HG03066 (cell line): Measurements from ENCODE around the gene CISTR.
"Not testable (repeated sequence)": the region's sequence is repeated elsewhere in the genome, so short reads cannot be mapped to it uniquely, and the experiment has no call there.

Source experiments
- ATAC-seq: cut with Tn5 transposase; IDR thresholded peaks from one replicate; pipeline ENCODE4 v1.9.1; 2021; ENCODE audit warnings: low read depth; ENCODE audit not compliant: unreplicated experiment

CISTR gene

GRCh38 chr12:53765891-53766290 lies 14.1 kb upstream of the CISTR start:
- no peak for ATAC-seq

GRCh38 chr12:53764615-53765014 lies 12.8 kb upstream of the CISTR start:
- ATAC-seq, result no peak

GRCh38 chr12:53762793-53763192 lies 11.0 kb upstream of the CISTR start:
- ATAC-seq, result not testable (repeated sequence)

- ATAC-seq, result no peak
Observed at GRCh38 chr12:53761306-53761705, 9.5 kb upstream of the CISTR start.

GRCh38 chr12:53759261-53759660 lies 7.5 kb upstream of the CISTR start:
- no peak for ATAC-seq

GRCh38 chr12:53758730-53759103 lies 6.9 kb upstream of the CISTR start:
- ATAC-seq, result no peak

- no peak for ATAC-seq
Observed at GRCh38 chr12:53758081-53758729, 6.4 kb upstream of the CISTR start.

GRCh38 chr12:53757101-53757770 lies 5.5 kb upstream of the CISTR start:
- ATAC-seq, result peak; percentile 46

GRCh38 chr12:53756300-53757100 lies 4.7 kb upstream of the CISTR start:
- ATAC-seq, result no peak

- ATAC-seq, result no peak
Observed at GRCh38 chr12:53755893-53756292, 4.1 kb upstream of the CISTR start.

- ATAC-seq, result no peak
Observed at GRCh38 chr12:53755451-53755891, 3.7 kb upstream of the CISTR start.

GRCh38 chr12:53754633-53755264 lies 3.0 kb upstream of the CISTR start:
- no peak for ATAC-seq

GRCh38 chr12:53754188-53754585 lies 2.4 kb upstream of the CISTR start:
- ATAC-seq, result no peak

GRCh38 chr12:53752621-53753020 lies 842 bp upstream of the CISTR start:
- no peak for ATAC-seq

GRCh38 chr12:53752192-53752601 lies 418 bp upstream of the CISTR start:
- ATAC-seq, result no peak

GRCh38 chr12:53750812-53751335 lies 905 bp downstream of the CISTR start:
- no peak for ATAC-seq

GRCh38 chr12:53749986-53750811 lies 1.6 kb downstream of the CISTR start:
- no peak for ATAC-seq

- ATAC-seq, result no peak
Observed at GRCh38 chr12:53748072-53748840, 3.5 kb downstream of the CISTR start.

GRCh38 chr12:53747095-53747494 lies 4.7 kb downstream of the CISTR start:
- no peak for ATAC-seq
